SK-N-SH (cell line): ENCODE data around the gene CAPN9. TPM values are rescaled to one million over a fixed set of nuclear protein-coding genes. Genes with fewer than 3 reads are reported as not detected.

Source experiments
- CTCF ChIA-PET: fragments of 300-600, 350-600 bp; formaldehyde crosslinking; extraction: SDS; loops from one replicate; lab custom pipeline; 2021; lab: Yijun Ruan, JAX
- POLR2A ChIA-PET: fragments of 350-600 bp; sonication (Branson Sonifier 250); formaldehyde crosslinking; extraction: SDS; loops from one replicate; lab custom pipeline; 2020; ENCODE audit warnings: antibody characterized with exemption, inconsistent platforms; lab: Yijun Ruan, JAX
- DNase-seq: peaks from one replicate; pipeline ENCODE4 v3.0.0; 2012
- H2AFZ ChIP-seq: fragments of 200-600 bp; sonication (generic); 2 replicates; pipeline ENCODE4 v1.8.1; 2016; ENCODE audit warnings: antibody characterized with exemption, mild to moderate bottlenecking, low read depth
- H3F3A ChIP-seq: fragments of 200-600 bp; sonication (generic); replicated peaks from 2 replicates; pipeline ENCODE3; 2016; ENCODE audit warnings: antibody characterized with exemption, mild to moderate bottlenecking; ENCODE audit not compliant: insufficient read depth
- H3K27ac ChIP-seq, 2 experiments: fragments of 200-500 bp in 1 of 2; fragments of 200-600 bp in 1 of 2; sonication (Bioruptor generic) in 1 of 2; sonication (generic), shearing (Covaris generic) in 1 of 2; 2 replicates each; pipeline versions ENCODE4 v1.5.1 to v1.6.1; 2014 to 2016; ENCODE audit warnings: low read depth in 2 of 2, inconsistent platforms in 1 of 2, low read length in 1 of 2, mild to moderate bottlenecking in 1 of 2, mixed read lengths in 1 of 2
- H3K27me3 ChIP-seq: fragments of 200-600 bp; sonication (generic), shearing (Covaris generic); 2 replicates; pipeline ENCODE4 v1.6.1; 2016; ENCODE audit warnings: mixed run types; ENCODE audit not compliant: insufficient read depth
- H3K36me3 ChIP-seq, 2 experiments: fragments of 200-500 bp in 1 of 2; fragments of 200-600 bp in 1 of 2; sonication (Bioruptor generic) in 1 of 2; sonication (generic) in 1 of 2; replicated peaks in 1 of 2; 2 replicates each; pipeline versions ENCODE3 to v1.5.1; 2014 to 2016; ENCODE audit warnings: low read length in 1 of 2, mild to moderate bottlenecking in 1 of 2; ENCODE audit not compliant: insufficient read depth in 2 of 2, control insufficient read depth in 1 of 2
- H3K4me1 ChIP-seq, 2 experiments: fragments of 200-500 bp in 1 of 2; fragments of 200-600 bp in 1 of 2; sonication (Bioruptor generic) in 1 of 2; sonication (generic), shearing (Covaris generic) in 1 of 2; 2 replicates each; pipeline versions ENCODE4 v1.5.1 to v1.6.1; 2014 to 2016; ENCODE audit warnings: low read depth in 1 of 2, low read length in 1 of 2, mixed run types in 1 of 2; ENCODE audit not compliant: insufficient read depth in 2 of 2, control insufficient read depth in 1 of 2
- H3K4me2 ChIP-seq: fragments of 200-600 bp; sonication (generic), shearing (Covaris generic); 2 replicates; pipeline ENCODE4 v1.6.1; 2017; ENCODE audit warnings: mixed run types
- H3K4me3 ChIP-seq, 2 experiments: fragments of 200-500 bp in 1 of 2; fragments of 200-600 bp in 1 of 2; sonication (Bioruptor generic) in 1 of 2; sonication (generic), shearing (Covaris generic) in 1 of 2; 2 replicates each; pipeline versions ENCODE4 v1.5.1 to v1.8.1; 2014 to 2016; ENCODE audit warnings: low read depth in 2 of 2, inconsistent platforms in 1 of 2, low read length in 1 of 2, mild to moderate bottlenecking in 1 of 2, mixed read lengths in 1 of 2, moderate library complexity in 1 of 2
- H3K79me2 ChIP-seq: fragments of 200-600 bp; sonication (generic); 2 replicates; pipeline ENCODE4 v1.8.1; 2017; ENCODE audit warnings: mild to moderate bottlenecking; ENCODE audit not compliant: insufficient read depth
- H3K9ac ChIP-seq: fragments of 200-600 bp; sonication (generic); 2 replicates; pipeline ENCODE4 v1.6.1; 2017; ENCODE audit warnings: mixed run types
- H3K9me2 ChIP-seq: fragments of 200-600 bp; sonication (generic); 2 replicates; pipeline ENCODE4 v1.6.1; 2017; ENCODE audit warnings: mixed run types
- H3K9me3 ChIP-seq: fragments of 200-600 bp; sonication (generic); 2 replicates; pipeline ENCODE4 v1.6.1; 2017; ENCODE audit warnings: mixed run types, mild to moderate bottlenecking, moderate library complexity
- H4K20me1 ChIP-seq: fragments of 200-600 bp; sonication (generic); 2 replicates; pipeline ENCODE4 v1.6.1; 2017; ENCODE audit warnings: mild to moderate bottlenecking, mixed run types; ENCODE audit not compliant: insufficient read depth
- CHD2 ChIP-seq: fragments of 150-350 bp; IDR thresholded peaks from 2 replicates; pipeline ENCODE4 v1.6.1; 2018; ENCODE audit warnings: low read length; ENCODE audit not compliant: partially characterized antibody
- EZH2phosphoT487 ChIP-seq: fragments of 200-600 bp; sonication (generic); IDR thresholded peaks from 2 replicates; pipeline ENCODE4 v1.6.1; 2017; ENCODE audit warnings: low read depth, mixed run types, mild to moderate bottlenecking, antibody characterized with exemption, moderate library complexity, borderline replicate concordance
- FOSL2 ChIP-seq: IDR thresholded peaks from 2 replicates; pipeline ENCODE4 v1.4.0; 2012; ENCODE audit warnings: low read depth, mild to moderate bottlenecking, moderate library complexity, borderline replicate concordance
- IRF3 ChIP-seq: fragments of 150-350 bp; IDR thresholded peaks from 2 replicates; pipeline ENCODE4 v1.6.1; 2016; ENCODE audit warnings: mild to moderate bottlenecking, low read depth, low read length
- MEF2A ChIP-seq: IDR thresholded peaks from 2 replicates; pipeline ENCODE4 v1.4.0; 2012; ENCODE audit warnings: low read depth, borderline replicate concordance
- NFIC ChIP-seq: IDR thresholded peaks from 2 replicates; pipeline ENCODE4 v1.4.0; 2012; ENCODE audit warnings: borderline replicate concordance
- PBX3 ChIP-seq: IDR thresholded peaks from 2 replicates; pipeline ENCODE4; 2012
- POLR2AphosphoS5 ChIP-seq: IDR thresholded peaks from 2 replicates; pipeline ENCODE4 v1.6.1; 2012; ENCODE audit warnings: low read depth, low read length
- RAD21 ChIP-seq: IDR thresholded peaks from 2 replicates; pipeline ENCODE4 v1.6.1; 2012; ENCODE audit warnings: mild to moderate bottlenecking, low read length
- RCOR1 ChIP-seq: fragments of 150-350 bp; IDR thresholded peaks from 2 replicates; pipeline ENCODE4 v1.6.1; 2017; ENCODE audit warnings: antibody characterized with exemption, low read length
- SMC3 ChIP-seq: IDR thresholded peaks from 2 replicates; pipeline ENCODE4 v1.6.1; 2012; ENCODE audit warnings: low read depth, low read length, improper control_type of control experiment
- TCF12 ChIP-seq: IDR thresholded peaks from 2 replicates; pipeline ENCODE4 v1.4.0; 2012
- TEAD4 ChIP-seq: IDR thresholded peaks from 2 replicates; pipeline ENCODE4 v1.4.0; 2012; ENCODE audit warnings: mild to moderate bottlenecking, borderline replicate concordance; ENCODE audit not compliant: insufficient read depth
- YY1 ChIP-seq: IDR thresholded peaks from 2 replicates; pipeline ENCODE4 v1.4.0; 2012; ENCODE audit warnings: low read depth, mild to moderate bottlenecking
- WGBS: methylation state at CpG from one replicate; pipeline ENCODE4 v1.1.6; 2017; ENCODE audit warnings: low lambda C conversion rate; 5-methylcytosine and 5-hydroxymethylcytosine counted together
- polyA plus RNA-seq, 3 experiments: library from polyadenylated mRNA; depleted of rRNA; stranded (reverse); fragments of >200 nt; gene quantifications; 2 replicates each; pipeline ENCODE4 v1.2.3, GENCODE V29; 2012
- TF ChIP-seq, protein P1 (sequence below): IDR thresholded peaks from 2 replicates; pipeline ENCODE4 v1.4.0; 2012; ENCODE audit warnings: low read depth

The CAPN9 gene
- polyA plus RNA-seq, 1 of the 3 experiments (the other 2 are of a cell fraction): not detected

DNA sequence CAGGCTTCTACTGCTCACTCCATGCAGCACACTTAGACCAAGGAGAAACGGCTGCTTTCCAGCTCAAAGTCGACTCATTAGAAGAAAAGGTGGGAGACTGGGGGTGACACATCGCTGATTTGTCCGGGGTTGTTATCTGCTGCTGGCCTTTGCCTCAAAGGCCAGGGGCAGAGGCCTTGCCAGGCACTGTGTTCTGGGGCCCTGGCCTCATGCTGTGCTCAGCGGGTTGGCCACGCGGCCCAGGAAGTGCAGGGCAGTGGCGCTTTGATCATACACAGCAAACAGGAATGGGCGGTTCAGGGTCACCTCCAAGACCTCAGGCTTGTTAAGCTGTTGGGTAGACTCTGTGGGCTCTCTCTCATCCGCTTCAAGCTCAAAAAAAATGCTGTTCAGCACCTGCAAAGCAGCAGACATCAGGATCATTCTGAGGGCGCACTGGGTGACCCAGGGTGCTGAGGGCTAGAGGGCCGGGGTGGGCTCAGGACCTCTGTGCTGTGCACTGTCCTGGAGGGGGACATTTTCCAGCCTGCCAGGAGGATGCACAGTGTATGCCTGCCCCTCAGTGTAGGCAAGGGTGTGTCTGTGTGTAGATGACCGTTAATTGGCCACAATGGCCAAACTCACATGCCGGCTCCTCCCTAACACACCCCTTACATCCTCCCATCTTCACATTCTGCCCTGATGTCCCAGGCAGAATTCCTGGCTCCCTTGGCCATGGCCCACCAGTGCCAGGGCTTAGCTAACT lies 44.1 kb upstream of the CAPN9 start:
- ChIA-PET POLR2A (no interaction called here), CTCF (interaction anchor here (1.5 kb wide), 1 partner anchor 13 kb away, joined by 4 read pairs; no protein-coding TSS in a partner anchor)
- TF ChIP-seq EZH2phosphoT487 (no peak), RAD21 (no peak), MEF2A (no peak), YY1 (no peak), TEAD4 (no peak), IRF3 (no peak), CHD2 (no peak), RCOR1 (no peak), NFIC (no peak), FOSL2 (no peak), PBX3 (no peak), POLR2AphosphoS5 (no peak), TCF12 (no peak)
- TF ChIP-seq, protein P1, sequence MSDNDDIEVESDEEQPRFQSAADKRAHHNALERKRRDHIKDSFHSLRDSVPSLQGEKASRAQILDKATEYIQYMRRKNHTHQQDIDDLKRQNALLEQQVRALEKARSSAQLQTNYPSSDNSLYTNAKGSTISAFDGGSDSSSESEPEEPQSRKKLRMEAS: no peak
- H3K4me1 ChIP-seq: no peaks in the 10 kb centered on the region
- H3K4me3 ChIP-seq: no peak overlapping the region
- H3K9me2 ChIP-seq: no peaks in the 10 kb centered on the region
- H3K27me3 ChIP-seq: no peaks in the 10 kb centered on the region
- H3F3A ChIP-seq: no peaks in the 10 kb centered on the region
- H2AFZ ChIP-seq: no peak overlapping the region
- H3K36me3 ChIP-seq: no peaks in the 10 kb centered on the region
- no peak overlapping the region for H3K27ac ChIP-seq
- no peaks in the 10 kb centered on the region for H4K20me1 ChIP-seq
- no peak overlapping the region for H3K4me2 ChIP-seq
- WGBS: 54% methylated on average over 7 of the region's 14 CpGs
- no peak for DNase-seq
- H3K79me2 ChIP-seq: no peaks in the 10 kb centered on the region
- no peaks in the 10 kb centered on the region for H3K9me3 ChIP-seq
- no peak overlapping the region for H3K9ac ChIP-seq

GRCh38 chr1:230703679-230704385 lies 43.4 kb upstream of the CAPN9 start:
- CTCF ChIA-PET: no interaction called here
- WGBS: 58% methylated on average over 6 of the region's 8 CpGs
- H3K9me2 ChIP-seq: no peaks in the 10 kb centered on the region
- no peak overlapping the region for H3K4me2 ChIP-seq
- H3K27me3 ChIP-seq: no peaks in the 10 kb centered on the region
- H3F3A ChIP-seq: no peaks in the 10 kb centered on the region
- no peak for DNase-seq
- no peak for TF ChIP-seq SMC3
- TF ChIP-seq CHD2: no peak
- TF ChIP-seq, all 33 proteins: peak for 0
- H3K79me2 ChIP-seq: no peaks in the 10 kb centered on the region
- no peaks in the 10 kb centered on the region for H3K36me3 ChIP-seq
- H3K4me1 ChIP-seq: no peaks in the 10 kb centered on the region
- H4K20me1 ChIP-seq: no peaks in the 10 kb centered on the region
- no peak overlapping the region for H2AFZ ChIP-seq
- POLR2A ChIA-PET: no interaction called here
- no peak overlapping the region for H3K9ac ChIP-seq
- H3K9me3 ChIP-seq: no peaks in the 10 kb centered on the region
- no peak overlapping the region for H3K4me3 ChIP-seq
- H3K27ac ChIP-seq: no peak overlapping the region
